K562 (cell line): ENCODE measurements around the gene MED15. TPM values are rescaled to one million over a fixed set of nuclear protein-coding genes. Genes with fewer than 3 reads are reported as not detected.
A peak's percentile ranks its signal among the peaks of the same experiment; 100 is the strongest.

ENCODE experiments used
- CC2D1A ChIP-seq: fragments of 450-650 bp; IDR thresholded peaks from 2 replicates; pipeline ENCODE4 v1.6.1; 2017; ENCODE audit warnings: mild to moderate bottlenecking
- CEBPB ChIP-seq: fragments of 450-650 bp; IDR thresholded peaks from 2 replicates; pipeline ENCODE4 v1.6.1; 2016; ENCODE audit warnings: missing genetic modification characterization, missing compliant biosample characterization
- CTCFL ChIP-seq: IDR thresholded peaks from 2 replicates; pipeline ENCODE4 v1.6.1; 2011; ENCODE audit warnings: borderline replicate concordance, low read depth, mild to moderate bottlenecking, moderate library complexity, low read length; ENCODE audit not compliant: insufficient read depth, poor library complexity, severe bottlenecking
- E2F5 ChIP-seq: sonication (generic); formaldehyde crosslinking; IDR thresholded peaks from 2 replicates; pipeline ENCODE4 v1.8.0; 2022; ENCODE audit warnings: mild to moderate bottlenecking, missing genetic modification reagents
- E2F6 ChIP-seq, 2 experiments: IDR thresholded peaks; 2 replicates each; pipeline ENCODE4 v1.6.1; 2011; ENCODE audit warnings: borderline replicate concordance in 1 of 2, control low read depth in 1 of 2, low read depth in 1 of 2, low read length in 1 of 2, mild to moderate bottlenecking in 1 of 2, mixed read lengths in 1 of 2, moderate library complexity in 1 of 2; ENCODE audit not compliant: insufficient read depth in 1 of 2, insufficient read length in 1 of 2, poor library complexity in 1 of 2, severe bottlenecking in 1 of 2; ENCODE audit errors: extremely low read depth in 1 of 2
- ELK3 ChIP-seq: fragments of 450-650 bp; formaldehyde crosslinking; IDR thresholded peaks from 2 replicates; pipeline ENCODE4 v1.4.0; 2020; ENCODE audit warnings: mild to moderate bottlenecking
- ETS1 ChIP-seq: conservative IDR thresholded peaks from 2 replicates; pipeline ENCODE4 v1.6.1; 2011; ENCODE audit warnings: low read depth, mild to moderate bottlenecking, low read length; ENCODE audit not compliant: control insufficient read depth
- HDAC2 ChIP-seq: fragments of 450-650 bp; IDR thresholded peaks from 2 replicates; pipeline ENCODE4 v1.6.1; 2016; ENCODE audit warnings: mild to moderate bottlenecking
- KLF6 ChIP-seq: fragments of 250-450 bp; sonication (Bioruptor Pico); IDR thresholded peaks from 2 replicates; pipeline ENCODE4 v1.4.0; 2020; ENCODE audit warnings: mild to moderate bottlenecking, moderate library complexity, borderline replicate concordance
- MCM5 ChIP-seq: fragments of 450-650 bp; IDR thresholded peaks from 2 replicates; pipeline ENCODE4 v1.6.1; 2016; ENCODE audit warnings: low read depth
- MEF2D ChIP-seq: conservative IDR thresholded peaks from 2 replicates; pipeline ENCODE4 v1.6.1; 2016; ENCODE audit warnings: low read depth, missing genetic modification characterization, missing compliant biosample characterization
- NR1H2 ChIP-seq: sonication (generic); formaldehyde crosslinking; IDR thresholded peaks from 2 replicates; pipeline ENCODE4 v1.4.0; 2020; ENCODE audit warnings: mild to moderate bottlenecking, missing genetic modification reagents
- SAP30 ChIP-seq: fragments of 200-600 bp; sonication (generic); IDR thresholded peaks from 2 replicates; pipeline ENCODE4 v1.6.1; 2012; ENCODE audit warnings: borderline replicate concordance, low read depth, mild to moderate bottlenecking, moderate library complexity, low read length, control low read depth, inconsistent platforms; ENCODE audit not compliant: insufficient read depth, poor library complexity, severe bottlenecking
- SNRNP70 ChIP-seq: fragments of 200-400 bp; formaldehyde crosslinking; optimal IDR thresholded peaks from 2 replicates; pipeline ENCODE3; 2017; ENCODE audit warnings: low read depth, low read length
- SRSF3 ChIP-seq: fragments of 200-400 bp; formaldehyde crosslinking; IDR thresholded peaks from 2 replicates; pipeline ENCODE4 v1.6.1; 2016; ENCODE audit warnings: mild to moderate bottlenecking, low read length, moderate library complexity; ENCODE audit not compliant: insufficient read depth
- THRAP3 ChIP-seq: fragments of 450-650 bp; IDR thresholded peaks from 2 replicates; pipeline ENCODE4 v1.6.1; 2016; ENCODE audit warnings: mild to moderate bottlenecking, inconsistent platforms, borderline replicate concordance
- ZNF507 ChIP-seq: conservative IDR thresholded peaks from 2 replicates; pipeline ENCODE4 v1.6.1; 2017; ENCODE audit warnings: missing genetic modification characterization, missing compliant biosample characterization
- ZNF668 ChIP-seq: fragments of 250-450 bp; sonication (Bioruptor Pico); IDR thresholded peaks from 2 replicates; pipeline ENCODE4 v1.8.0; 2022; ENCODE audit warnings: mild to moderate bottlenecking, inconsistent platforms
- ZNF740 ChIP-seq, 3 experiments: fragments of 200-800 bp in 1 of 3; sonication (Bioruptor generic) in 1 of 3; sonication (generic) in 1 of 3; formaldehyde crosslinking in 1 of 3; IDR thresholded peaks; 2 replicates each; pipeline versions ENCODE4 v1.6.1 to v1.8.0; 2016 to 2022; ENCODE audit warnings: mild to moderate bottlenecking in 2 of 3, missing compliant biosample characterization in 2 of 3, missing genetic modification characterization in 2 of 3, missing genetic modification reagents in 1 of 3
- polyA plus RNA-seq, 8 experiments: library from polyadenylated mRNA; depleted of rRNA in 4 of 8; stranded (reverse) in 5 of 8; unstranded in 3 of 8; fragments of >200 nt; fragmentation: Nextera tagmentation in 2 of 8; fragmentation: Illumina TruSeq in 1 of 8; extraction: Ambion mirVana in 2 of 8; extraction: Trizol in 1 of 8; gene quantifications; 2 replicates each; pipeline versions ENCODE4 v1.2.1 to v1.2.3, GENCODE V29; 2011 to 2014; ENCODE audit warnings: inconsistent platforms in 1 of 8, missing spikeins in 1 of 8
- total RNA-seq, 7 experiments: library from RNA; depleted of rRNA in 6 of 7; stranded (reverse); fragments of >200 nt in 6 of 7; fragmentation: Illumina TruSeq in 2 of 7; extraction: Trizol in 2 of 7; gene quantifications; 2 replicates each; pipeline versions ENCODE4 v1.2.1 to v1.2.3, GENCODE V29; 2011 to 2021; ENCODE audit warnings: low replicate concordance in 1 of 7

MED15 gene
- total and polyA plus RNA-seq, 9 of the 15 experiments (the other 6 are each of a cell fraction or from before 2014, with no cell fraction given), result 4.0 to 271 (median 60.1) TPM

- no peak for TF ChIP-seq CTCFL
- TF ChIP-seq THRAP3, result no peak
- no peak for TF ChIP-seq MCM5
- TF ChIP-seq ZNF507 (tag), result no peak
- TF ChIP-seq ZNF740 (CRISPR knock-in tag; IDR thresholded peaks at IDR 0.05), result no peak
- TF ChIP-seq ZNF740 (tag; IDR thresholded peaks at IDR 0.05), result no peak
- no peak for TF ChIP-seq ZNF668 (CRISPR knock-in tag)
- TF ChIP-seq SRSF3, result no peak
- TF ChIP-seq NR1H2 (CRISPR knock-in tag), result no peak
- TF ChIP-seq MEF2D (tag), result 0 out of 2 replicates have a peak, but pooled peaks have one; percentile 41
- TF ChIP-seq E2F5 (CRISPR knock-in tag), result no peak
- no peak for TF ChIP-seq SAP30
- no peak for TF ChIP-seq E2F6 (IDR thresholded peaks at IDR 0.05; ENCODE audit: borderline replicate concordance in 1 of 2, extremely low read depth in 1 of 2, insufficient read depth in 1 of 2, insufficient read length in 1 of 2, low read depth in 1 of 2, low read length in 1 of 2, poor library complexity in 1 of 2, severe bottlenecking in 1 of 2)
- TF ChIP-seq KLF6, result no peak
- TF ChIP-seq HDAC2, result no peak
- no peak for TF ChIP-seq ELK3 (CRISPR knock-in tag)
- TF ChIP-seq CC2D1A, result no peak
- TF ChIP-seq SNRNP70, result peak; percentile 13
- TF ChIP-seq CEBPB (tag), result no peak
- TF ChIP-seq ETS1, result no peak
Observed at GRCh38 chr22:20549232-20549841, 41.9 kb downstream of the MED15 start (continued).
